Astrocyte (in vitro differentiated cells and primary cell): ENCODE measurements around the gene SNRNP25. TPM values are rescaled to one million over a fixed set of nuclear protein-coding genes. Genes with fewer than 3 reads are reported as not detected.
A peak's percentile ranks its signal among the peaks of the same experiment; 100 is the strongest.

Experiments
- DNase-seq: peaks from one replicate; pipeline ENCODE4 v3.0.0-alpha.2; 2010; ENCODE audit warnings: low read depth
- FAIRE-seq: peaks from 2 replicates; lab custom pipeline; 2011; peaks lifted over from hg19 to GRCh38; lab: Jason Lieb, UNC
- H2AFZ ChIP-seq: 2 replicates; pipeline ENCODE4 v1.6.0; 2012; ENCODE audit warnings: low read depth, low read length, inconsistent platforms
- H3K27ac ChIP-seq: 2 replicates; pipeline ENCODE4 v1.5.1; 2011; ENCODE audit warnings: low read depth, low read length, inconsistent platforms
- H3K27me3 ChIP-seq: 2 replicates; pipeline ENCODE4 v1.6.0; 2011; ENCODE audit warnings: low read length, inconsistent platforms; ENCODE audit not compliant: insufficient read depth
- H3K36me3 ChIP-seq: 2 replicates; pipeline ENCODE4 v1.5.1; 2011; ENCODE audit warnings: low read length, inconsistent platforms; ENCODE audit not compliant: insufficient read depth
- H3K4me1 ChIP-seq: 2 replicates; pipeline ENCODE4 v1.5.1; 2011; ENCODE audit warnings: low read length, inconsistent platforms; ENCODE audit not compliant: insufficient read depth
- H3K4me2 ChIP-seq: 2 replicates; pipeline ENCODE4 v1.6.0; 2012; ENCODE audit warnings: low read length, inconsistent platforms
- H3K4me3 ChIP-seq: 2 replicates; pipeline ENCODE4 v1.5.1; 2011; ENCODE audit warnings: low read depth, mild to moderate bottlenecking, low read length, inconsistent platforms; ENCODE audit not compliant: insufficient read depth
- H3K79me2 ChIP-seq: 2 replicates; pipeline ENCODE4 v1.6.0; 2012; ENCODE audit warnings: mild to moderate bottlenecking, low read length, inconsistent platforms; ENCODE audit not compliant: insufficient read depth
- H3K9ac ChIP-seq: 2 replicates; pipeline ENCODE4 v1.6.0; 2012; ENCODE audit warnings: mild to moderate bottlenecking, low read length, inconsistent platforms
- H3K9me3 ChIP-seq: 2 replicates; pipeline ENCODE4 v1.5.1; 2012; ENCODE audit warnings: low read depth, mild to moderate bottlenecking, low read length, inconsistent platforms; ENCODE audit not compliant: insufficient read depth
- H4K20me1 ChIP-seq: 2 replicates; pipeline ENCODE4 v1.6.0; 2012; ENCODE audit warnings: low read length, inconsistent platforms; ENCODE audit not compliant: insufficient read depth
- H3K27ac Mint-ChIP-seq: one replicate; pipeline ENCODE4 v1.8.0; 2021; ENCODE audit warnings: mild to moderate bottlenecking, mixed read lengths; ENCODE audit not compliant: unreplicated experiment
- H3K27me3 Mint-ChIP-seq: one replicate; pipeline ENCODE4 v1.8.0; 2021; ENCODE audit warnings: low read depth, mixed read lengths; ENCODE audit not compliant: unreplicated experiment
- H3K36me3 Mint-ChIP-seq: one replicate; pipeline ENCODE4 v1.8.0; 2021; ENCODE audit warnings: low read depth, mixed read lengths; ENCODE audit not compliant: unreplicated experiment
- H3K4me1 Mint-ChIP-seq: one replicate; pipeline ENCODE4 v1.8.0; 2021; ENCODE audit warnings: low read depth, mixed read lengths; ENCODE audit not compliant: unreplicated experiment
- H3K4me3 Mint-ChIP-seq: one replicate; pipeline ENCODE4 v1.8.0; 2021; ENCODE audit warnings: mild to moderate bottlenecking, moderate library complexity, mixed read lengths; ENCODE audit not compliant: unreplicated experiment
- H3K9me3 Mint-ChIP-seq: one replicate; pipeline ENCODE4 v1.8.0; 2021; ENCODE audit warnings: mild to moderate bottlenecking, mixed read lengths; ENCODE audit not compliant: unreplicated experiment
- CTCF ChIP-seq: IDR thresholded peaks from 2 replicates; pipeline ENCODE4 v1.5.1; 2011; ENCODE audit warnings: low read depth, mild to moderate bottlenecking, inconsistent platforms, low read length, moderate library complexity; ENCODE audit not compliant: insufficient read depth
- EZH2 ChIP-seq: IDR thresholded peaks from 2 replicates; pipeline ENCODE4 v1.6.1; 2012; ENCODE audit warnings: mild to moderate bottlenecking, low read length, inconsistent platforms; ENCODE audit not compliant: insufficient read depth
- total RNA-seq: library from RNA; stranded (reverse); gene quantifications from 2 replicates; pipeline ENCODE4 v1.2.1, GENCODE V29; 2021

Gene SNRNP25
- total RNA-seq, 1 donor from 2014 or later = 34.1 TPM

- H3K36me3 Mint-ChIP-seq = peaks cover 12% of the 10 kb centered on the region
- Histone ChIP-seq H3K4me2 (no peak overlapping the region), H4K20me1 (peaks cover 65% of the 10 kb centered on the region), H3K9ac (no peak overlapping the region), H3K79me2 (peaks cover 13% of the 10 kb centered on the region), H3K9me3 (no peaks in the 10 kb centered on the region), H3K36me3 (peaks cover 2% of the 10 kb centered on the region), H3K4me3 (no peak overlapping the region), H3K27ac (no peak overlapping the region), H2AFZ (no peak overlapping the region), H3K27me3 (no peaks in the 10 kb centered on the region), H3K4me1 (peaks cover 34% of the 10 kb centered on the region)
- H3K4me3 Mint-ChIP-seq = no peak overlapping the region
- peaks cover 14% of the 10 kb centered on the region for H3K4me1 Mint-ChIP-seq
- H3K27me3 Mint-ChIP-seq = no peaks in the 10 kb centered on the region
- H3K27ac Mint-ChIP-seq = peak overlapping the region; percentile 72
- TF ChIP-seq CTCF = no peak
- no peak for TF ChIP-seq EZH2
- no peaks in the 10 kb centered on the region for H3K9me3 Mint-ChIP-seq
- no peak for DNase-seq
- no peak for FAIRE-seq
These were observed 32.2 kb downstream of the SNRNP25 start for GRCh38 chr16:85865-86264.

DNA sequence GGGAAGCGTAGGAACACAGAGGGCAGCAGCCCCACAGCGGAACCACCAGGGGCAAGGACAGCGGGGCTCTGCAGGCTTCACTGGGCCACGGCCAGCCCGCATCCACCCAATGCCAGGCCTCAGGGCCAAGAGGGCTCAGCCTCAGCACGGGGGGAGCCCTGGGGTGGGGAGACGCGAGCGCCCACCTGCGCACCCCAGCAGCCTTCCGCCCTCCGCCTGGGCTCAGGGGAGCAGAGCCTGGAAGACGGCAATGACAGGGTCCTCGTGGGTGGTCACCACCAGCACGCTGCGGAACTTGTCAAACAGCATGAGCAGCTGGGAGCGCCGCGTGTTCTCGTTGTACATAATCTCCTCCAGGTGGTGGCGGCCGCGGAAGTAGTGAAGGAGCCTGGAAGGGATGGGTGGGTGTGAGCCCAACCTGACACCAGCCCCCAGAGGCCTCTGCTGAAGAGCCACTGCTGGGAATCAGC lies 32.9 kb downstream of the SNRNP25 start:
- TF ChIP-seq CTCF = no peak
- no peak for TF ChIP-seq EZH2
- Histone ChIP-seq H3K4me1 (peaks cover 36% of the 10 kb centered on the region), H2AFZ (no peak overlapping the region), H3K4me3 (no peak overlapping the region), H3K79me2 (peaks cover 13% of the 10 kb centered on the region), H4K20me1 (peaks cover 71% of the 10 kb centered on the region), H3K27ac (no peak overlapping the region), H3K9me3 (no peaks in the 10 kb centered on the region), H3K4me2 (no peak overlapping the region), H3K27me3 (no peaks in the 10 kb centered on the region), H3K9ac (no peak overlapping the region), H3K36me3 (peaks cover 2% of the 10 kb centered on the region)
- Mint-ChIP-seq H3K27me3 (no peaks in the 10 kb centered on the region), H3K4me1 (peaks cover 14% of the 10 kb centered on the region), H3K9me3 (no peaks in the 10 kb centered on the region), H3K4me3 (no peak overlapping the region), H3K27ac (no peak overlapping the region), H3K36me3 (peaks cover 12% of the 10 kb centered on the region)
- no peak for FAIRE-seq
- DNase-seq = no peak

GRCh38 chr16:88613-89012 lies 35.0 kb downstream of the SNRNP25 start:
- H3K4me1 ChIP-seq = peaks cover 31% of the 10 kb centered on the region
- TF ChIP-seq CTCF = no peak
- no peak for TF ChIP-seq EZH2
- H3K9ac ChIP-seq = no peak overlapping the region
- H3K9me3 ChIP-seq = no peaks in the 10 kb centered on the region
- no peaks in the 10 kb centered on the region for H3K9me3 Mint-ChIP-seq
- no peak overlapping the region for H3K4me3 ChIP-seq
- no peak for FAIRE-seq
- H3K4me3 Mint-ChIP-seq = no peak overlapping the region
- H3K27me3 ChIP-seq = no peaks in the 10 kb centered on the region
- H3K27me3 Mint-ChIP-seq = no peaks in the 10 kb centered on the region
- H3K36me3 Mint-ChIP-seq = peaks cover 13% of the 10 kb centered on the region
- H2AFZ ChIP-seq = no peak overlapping the region
- H3K36me3 ChIP-seq = peaks cover 2% of the 10 kb centered on the region
- H3K4me1 Mint-ChIP-seq = peaks cover 12% of the 10 kb centered on the region
- peaks cover 77% of the 10 kb centered on the region for H4K20me1 ChIP-seq
- no peak overlapping the region for H3K27ac Mint-ChIP-seq
- no peak overlapping the region for H3K4me2 ChIP-seq
- no peak for DNase-seq
- H3K27ac ChIP-seq = no peak overlapping the region
- peaks cover 13% of the 10 kb centered on the region for H3K79me2 ChIP-seq
